ENCODE data around the gene IGF2BP3.

IGF2BP3 gene

DNA sequence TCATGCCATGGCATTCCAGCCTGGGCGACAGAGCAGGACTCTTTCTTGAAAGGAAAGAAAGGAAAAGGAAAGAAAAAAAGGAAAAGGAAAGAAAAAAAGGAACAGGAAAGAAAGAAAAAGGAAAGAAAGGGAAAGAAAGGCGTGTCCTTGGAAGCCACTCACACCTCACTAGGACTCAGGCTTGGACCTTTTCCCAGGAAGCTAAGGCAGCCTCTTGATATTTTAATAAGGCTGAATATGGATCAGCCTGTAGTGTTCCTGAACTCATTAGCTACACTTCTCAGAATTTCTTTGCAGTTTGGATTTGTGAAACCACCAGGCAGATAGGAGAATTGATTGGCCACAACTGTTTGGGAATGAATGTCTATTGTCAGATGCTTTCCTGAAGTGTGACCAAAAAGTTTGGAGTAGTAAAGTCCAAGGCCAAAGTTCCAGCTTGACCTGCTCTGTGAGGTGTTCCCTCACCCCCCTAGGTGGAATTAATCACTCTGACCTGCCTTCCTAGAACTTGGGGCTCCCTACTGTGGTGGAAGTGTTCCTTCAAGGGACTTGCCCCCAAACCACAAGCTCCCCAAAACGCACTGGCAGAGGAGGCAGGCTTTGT, 178.2 kb downstream of the IGF2BP3 start:
- no peak for FAIRE-seq

GRCh38 chr7:23290993-23291392, 179.3 kb downstream of the IGF2BP3 start:
- no peak for FAIRE-seq

DNA sequence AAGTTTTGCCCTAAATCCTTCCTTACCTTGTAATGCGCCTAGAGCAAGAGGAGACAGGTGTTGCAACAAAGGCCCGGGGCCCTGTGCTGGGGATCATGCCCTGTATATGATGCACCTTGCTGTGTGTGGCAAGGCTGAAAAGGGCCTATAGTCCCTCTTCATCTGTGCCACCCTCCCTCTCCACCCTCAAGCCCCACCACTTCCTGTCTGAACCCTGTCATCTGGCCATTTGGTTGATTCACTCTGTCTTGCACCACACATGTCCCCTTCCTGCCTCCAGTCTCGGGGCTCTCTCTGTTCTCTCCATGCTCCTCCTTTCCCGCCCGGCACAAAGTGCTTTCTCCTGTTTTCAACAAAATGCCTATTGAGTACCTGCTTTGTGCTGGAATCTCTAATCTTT, 182.7 kb downstream of the IGF2BP3 start:
- FAIRE-seq: no peak

DNA sequence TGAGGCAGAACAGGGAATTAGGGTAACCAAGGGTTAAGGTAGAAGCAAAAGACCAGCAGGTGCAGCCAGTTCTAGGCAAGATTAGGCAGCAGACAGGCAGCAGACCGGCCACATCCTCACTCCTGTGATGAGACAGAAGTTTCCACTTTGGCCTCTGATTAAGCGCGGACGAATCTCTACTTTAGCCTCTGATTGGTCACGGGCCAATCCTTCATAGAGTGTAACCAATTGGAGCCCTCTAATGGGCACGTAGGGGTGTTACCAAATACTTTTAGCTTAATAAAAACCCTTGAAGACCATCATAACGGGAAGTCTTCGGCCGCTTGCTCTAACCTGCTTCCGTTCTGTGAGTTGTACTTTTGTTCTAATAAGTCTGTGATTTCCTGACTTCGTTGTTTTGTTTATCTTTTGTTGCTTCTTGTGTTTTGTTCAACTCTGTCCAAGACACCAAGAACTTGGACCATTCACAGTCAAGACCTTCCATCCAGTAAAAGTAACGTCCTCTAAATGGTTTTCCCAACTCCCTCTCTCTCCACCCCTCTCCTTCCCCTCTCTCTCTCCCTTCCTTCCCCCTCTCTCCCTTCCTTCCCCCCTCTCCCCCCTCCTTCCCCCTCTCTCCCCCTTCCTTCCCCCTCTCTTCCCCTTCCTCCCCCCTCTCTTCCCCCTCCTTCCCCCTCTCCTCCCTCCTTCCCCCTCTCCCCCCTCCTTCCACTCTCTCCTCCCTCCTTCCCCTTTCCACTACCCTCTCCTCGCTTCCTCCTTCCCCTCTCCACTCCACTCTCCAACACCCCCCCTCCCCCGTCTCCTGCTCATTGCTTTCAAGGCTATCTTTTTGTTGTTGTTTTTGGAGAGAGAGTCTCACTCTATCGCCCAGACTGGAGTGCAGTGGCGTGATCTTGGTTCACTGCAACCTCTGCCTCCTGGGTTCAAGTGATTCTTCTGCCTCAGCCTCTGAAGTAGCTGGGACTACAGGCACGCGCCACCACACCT, 184.3 kb downstream of the IGF2BP3 start:
- FAIRE-seq: no peak

GRCh38 chr7:23284871-23285270, 185.4 kb downstream of the IGF2BP3 start:
- FAIRE-seq: no peak

DNA sequence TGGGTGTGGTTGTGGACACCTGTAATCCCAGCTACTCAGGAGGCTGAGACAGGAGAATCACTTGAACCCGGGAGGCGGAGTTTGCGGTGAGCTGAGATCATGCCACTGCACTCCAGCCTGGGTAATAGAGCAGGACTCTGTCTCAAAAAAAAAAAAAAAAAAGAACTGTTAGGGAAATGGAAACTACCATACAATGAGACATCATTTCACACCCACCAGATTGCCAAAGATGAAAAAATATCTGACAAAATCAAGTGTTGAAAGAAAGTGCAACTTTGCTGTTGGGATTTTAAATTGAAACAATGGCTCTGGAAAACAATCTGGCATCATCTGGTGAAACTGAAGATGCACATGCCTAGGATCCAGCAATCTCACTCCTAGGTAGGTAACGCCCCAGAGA, 187.2 kb downstream of the IGF2BP3 start:
- FAIRE-seq: no peak

DNA sequence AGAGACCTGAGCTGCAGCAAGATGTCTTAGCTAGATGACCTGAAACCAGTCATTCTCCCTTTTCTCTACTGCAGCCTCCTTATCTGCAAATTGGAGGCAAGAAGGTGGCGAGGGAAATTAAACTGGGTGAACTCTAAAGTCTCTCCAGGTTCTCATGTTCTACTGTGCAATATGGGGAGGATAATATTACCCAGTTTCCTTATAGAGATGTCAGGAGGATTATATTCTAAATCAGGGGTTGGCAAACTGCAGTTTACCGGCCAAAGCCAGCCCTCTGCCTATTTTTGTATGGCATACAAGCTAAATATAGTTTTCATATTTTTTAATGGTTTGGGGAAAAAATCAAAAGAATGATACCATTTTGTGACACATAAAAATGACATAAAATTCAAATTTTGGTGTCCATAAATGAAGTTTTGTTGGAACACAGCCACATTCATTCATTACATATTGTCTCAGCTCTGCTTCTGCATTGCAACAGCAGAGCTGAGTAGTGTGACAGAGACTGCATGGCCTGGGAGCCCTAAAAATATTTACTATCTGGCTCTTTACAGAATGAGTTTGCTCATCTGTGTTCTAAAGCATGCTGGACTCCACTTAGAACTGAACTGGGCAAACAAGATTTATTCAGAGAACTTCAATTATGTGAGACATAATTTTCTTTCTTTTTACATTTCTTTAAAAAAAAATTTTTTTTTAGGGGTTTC, 190.3 kb downstream of the IGF2BP3 start:
- FAIRE-seq: no peak

DNA sequence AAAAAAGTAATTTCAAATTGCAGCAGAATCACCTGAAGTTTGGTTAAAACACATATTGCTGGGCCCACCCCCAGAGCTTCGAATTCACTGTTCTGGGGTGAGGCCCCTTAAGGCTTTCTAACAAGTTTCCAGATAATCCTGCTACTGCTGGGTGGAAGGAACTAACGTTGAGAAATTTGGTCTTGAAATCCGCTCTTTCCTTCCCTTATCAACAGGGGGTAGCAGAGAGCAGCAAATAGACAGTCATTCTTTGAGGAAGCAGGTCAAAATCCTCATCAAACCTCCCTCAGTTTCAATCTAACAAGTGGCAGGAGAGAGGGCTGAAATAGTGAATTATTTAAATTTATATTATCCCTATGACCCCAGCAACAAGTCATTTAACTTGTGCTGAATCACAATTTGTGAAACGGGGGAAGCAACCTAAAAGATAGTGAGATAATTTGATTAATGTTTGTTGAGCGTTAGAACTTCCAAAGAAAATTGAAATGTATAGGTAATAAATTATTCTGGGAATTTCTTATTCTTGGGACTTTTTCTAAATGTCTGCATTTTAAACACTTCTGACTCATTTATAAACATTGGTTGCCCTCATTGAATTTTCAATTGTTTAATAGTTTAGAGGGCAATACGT, 192.8 kb downstream of the IGF2BP3 start:
- peak; percentile 91 for FAIRE-seq

DNA sequence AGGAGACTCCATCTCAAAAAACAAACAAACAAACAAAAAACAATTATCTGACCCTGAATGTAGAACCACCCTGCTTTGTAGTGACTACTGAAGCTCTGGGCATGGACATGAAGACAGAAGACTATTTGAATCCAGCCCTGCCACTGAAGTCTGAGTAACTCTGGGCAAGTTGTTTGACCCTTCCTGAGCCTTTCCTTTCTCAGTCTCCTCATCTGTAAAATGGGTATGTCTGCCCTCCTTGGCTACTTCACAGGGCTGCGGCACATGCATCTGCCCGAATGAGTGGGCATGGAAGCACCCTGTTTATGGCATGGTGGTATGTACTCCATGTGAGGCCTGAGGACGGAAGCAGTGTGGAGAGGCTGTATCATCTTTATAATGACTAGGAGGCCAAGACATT, 193.3 kb downstream of the IGF2BP3 start:
- no peak for FAIRE-seq

GRCh38 chr7:23276376-23276775, 193.9 kb downstream of the IGF2BP3 start:
- no peak for FAIRE-seq

GRCh38 chr7:23275912-23276311, 194.4 kb downstream of the IGF2BP3 start:
- no peak for FAIRE-seq

DNA sequence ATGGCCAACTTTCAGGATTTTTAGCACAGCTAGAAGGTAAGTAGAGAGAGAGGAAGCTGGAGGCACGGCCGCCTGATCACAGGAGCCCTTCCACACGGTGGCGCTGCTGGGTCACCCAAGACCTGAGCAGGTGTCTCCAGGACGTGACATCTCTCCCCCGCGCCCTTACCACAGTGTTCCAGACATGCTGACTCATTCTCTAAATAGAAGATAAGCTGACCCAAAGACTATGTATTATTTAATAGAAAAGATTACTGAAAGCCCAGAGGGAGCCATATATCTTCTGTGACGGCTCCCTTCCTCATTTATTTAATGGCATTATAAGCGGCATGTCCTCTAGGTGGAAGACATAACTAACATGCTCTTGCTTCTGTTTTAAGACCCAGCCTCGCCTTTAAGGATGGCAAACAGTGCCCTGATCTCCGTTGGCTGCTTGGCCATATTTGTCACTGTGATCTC, 197.1 kb downstream of the IGF2BP3 start:
- peak; percentile 79 for FAIRE-seq

- no peak for FAIRE-seq
Observed at GRCh38 chr7:23272275-23272674, 198.0 kb downstream of the IGF2BP3 start.

GRCh38 chr7:23268746-23269145, 201.5 kb downstream of the IGF2BP3 start:
- FAIRE-seq: no peak

- no peak for FAIRE-seq
Observed at GRCh38 chr7:23268167-23268566, 202.1 kb downstream of the IGF2BP3 start.

- no peak for FAIRE-seq
Observed at GRCh38 chr7:23267357-23267756, 202.9 kb downstream of the IGF2BP3 start.

DNA sequence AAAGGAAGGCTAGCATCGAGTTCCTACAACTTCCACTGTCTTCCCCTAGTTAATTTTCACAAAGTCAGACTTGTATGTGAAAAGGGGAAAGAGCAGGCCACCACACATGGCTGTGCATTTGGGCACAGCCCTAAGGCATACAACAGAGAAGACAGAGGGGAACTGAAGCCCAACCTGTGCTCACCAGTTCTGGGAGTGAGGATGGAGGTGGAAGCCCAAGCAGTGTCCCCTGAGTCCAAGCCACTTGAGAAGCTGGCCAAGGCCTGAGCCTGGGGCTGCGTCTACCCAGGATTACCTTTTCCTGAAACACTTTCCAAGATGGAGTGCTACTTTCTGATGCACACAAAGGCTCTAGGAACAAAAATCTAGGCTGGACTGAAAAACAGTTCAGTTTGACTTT, 203.4 kb downstream of the IGF2BP3 start:
- FAIRE-seq: no peak

DNA sequence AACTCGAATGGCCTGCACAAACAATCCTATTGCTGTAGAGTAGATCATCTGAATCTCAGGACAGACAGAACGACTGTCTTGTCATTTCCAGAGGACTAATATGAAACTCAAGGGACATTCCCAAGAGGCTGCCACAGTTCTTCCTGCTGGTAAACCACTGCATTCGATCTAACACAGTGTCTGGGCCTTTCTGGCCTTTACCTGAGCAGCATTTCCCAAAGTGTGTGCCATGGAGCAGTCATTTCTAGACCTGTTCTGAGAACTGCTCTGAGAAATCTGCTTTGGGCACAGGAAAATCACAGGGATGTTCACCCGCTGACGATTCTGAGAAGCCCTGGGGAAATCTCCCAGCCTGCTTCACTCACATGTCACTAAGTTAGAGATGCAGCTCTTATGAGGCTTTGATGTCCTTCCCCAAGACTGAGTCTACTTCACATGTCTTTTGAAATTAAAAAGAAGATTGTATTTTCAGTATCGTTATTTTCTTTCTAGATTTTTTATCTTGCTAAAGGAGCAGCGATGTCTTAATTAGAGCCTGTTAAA, 205.3 kb downstream of the IGF2BP3 start:
- no peak for FAIRE-seq

- peak; percentile 58 for FAIRE-seq
Observed at GRCh38 chr7:23261843-23262452, 208.3 kb downstream of the IGF2BP3 start.

- FAIRE-seq: no peak
Observed at GRCh38 chr7:23260371-23260770, 209.9 kb downstream of the IGF2BP3 start.

Data from islet of Langerhans (tissue), 1 donor.